ENCODE measurements around the gene ADAM30.

DNA sequence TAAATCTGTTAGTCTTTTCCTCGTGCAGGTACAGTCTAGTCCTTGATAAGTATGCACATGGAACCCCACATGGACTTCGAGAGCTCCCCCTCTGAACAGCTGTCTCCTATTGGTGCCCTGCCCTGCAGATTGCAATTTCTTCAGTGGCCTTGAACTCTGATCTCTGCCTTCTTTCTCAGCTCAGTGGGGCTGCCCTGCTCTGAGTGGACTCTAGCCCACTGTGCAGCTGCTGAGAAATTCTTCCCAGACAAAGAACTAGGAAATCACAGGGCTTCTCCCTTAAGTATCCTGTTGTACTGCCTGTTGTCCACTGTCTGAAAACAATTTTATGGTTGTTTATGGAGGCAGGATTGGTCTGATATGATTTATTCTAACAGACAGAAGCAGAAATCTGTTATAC, 38.2 kb downstream of the ADAM30 start:
- TF ChIP-seq, protein P1, sequence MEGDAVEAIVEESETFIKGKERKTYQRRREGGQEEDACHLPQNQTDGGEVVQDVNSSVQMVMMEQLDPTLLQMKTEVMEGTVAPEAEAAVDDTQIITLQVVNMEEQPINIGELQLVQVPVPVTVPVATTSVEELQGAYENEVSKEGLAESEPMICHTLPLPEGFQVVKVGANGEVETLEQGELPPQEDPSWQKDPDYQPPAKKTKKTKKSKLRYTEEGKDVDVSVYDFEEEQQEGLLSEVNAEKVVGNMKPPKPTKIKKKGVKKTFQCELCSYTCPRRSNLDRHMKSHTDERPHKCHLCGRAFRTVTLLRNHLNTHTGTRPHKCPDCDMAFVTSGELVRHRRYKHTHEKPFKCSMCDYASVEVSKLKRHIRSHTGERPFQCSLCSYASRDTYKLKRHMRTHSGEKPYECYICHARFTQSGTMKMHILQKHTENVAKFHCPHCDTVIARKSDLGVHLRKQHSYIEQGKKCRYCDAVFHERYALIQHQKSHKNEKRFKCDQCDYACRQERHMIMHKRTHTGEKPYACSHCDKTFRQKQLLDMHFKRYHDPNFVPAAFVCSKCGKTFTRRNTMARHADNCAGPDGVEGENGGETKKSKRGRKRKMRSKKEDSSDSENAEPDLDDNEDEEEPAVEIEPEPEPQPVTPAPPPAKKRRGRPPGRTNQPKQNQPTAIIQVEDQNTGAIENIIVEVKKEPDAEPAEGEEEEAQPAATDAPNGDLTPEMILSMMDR (IDR thresholded peaks at IDR 0.05) = no peak
- no peak for TF ChIP-seq POLR2A (IDR thresholded peaks at IDR 0.05)

Data from uterus (tissue), 2 donors.